ENCODE measurements around the gene PIM1.
A peak's percentile ranks its signal among the peaks of the same experiment; 100 is the strongest.

PIM1 gene

GRCh38 chr6:37138856-37139229 is 31.1 kb upstream of the PIM1 start:
- no peak for DNase-seq

DNA sequence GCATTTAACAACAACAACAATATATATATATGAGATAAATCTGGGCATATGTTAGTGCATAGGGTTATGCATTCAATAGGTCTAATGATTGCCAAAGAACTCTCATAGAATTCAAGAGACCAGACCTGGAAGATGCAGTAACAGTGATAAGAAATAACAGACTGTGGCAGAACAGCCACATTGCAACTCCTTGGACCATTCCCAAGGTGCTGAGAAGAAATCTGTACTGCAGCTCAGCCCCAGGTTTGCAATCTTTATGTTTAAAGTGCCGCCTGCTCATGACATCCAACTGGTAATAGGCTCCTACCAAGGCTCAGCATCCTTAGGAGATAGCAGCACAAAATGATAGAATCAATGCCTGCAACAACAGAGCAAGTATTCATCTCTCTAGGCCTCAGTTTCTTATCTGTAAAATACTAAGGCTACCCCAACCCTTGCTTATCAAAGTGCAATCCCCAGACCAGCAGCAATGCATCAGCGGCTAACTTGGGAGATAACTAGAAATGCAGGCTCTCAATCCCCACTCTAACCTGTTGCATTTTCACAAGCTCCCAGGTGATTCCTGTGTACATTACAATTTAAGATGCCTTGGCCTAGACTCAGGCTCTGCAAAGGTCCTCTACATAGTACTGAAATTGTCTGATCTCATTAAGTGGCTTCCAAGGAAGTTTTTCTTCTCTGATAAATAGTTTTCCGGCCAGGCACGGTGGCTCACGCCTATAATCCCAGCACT is 30.6 kb upstream of the PIM1 start:
- no peak for DNase-seq

DNA sequence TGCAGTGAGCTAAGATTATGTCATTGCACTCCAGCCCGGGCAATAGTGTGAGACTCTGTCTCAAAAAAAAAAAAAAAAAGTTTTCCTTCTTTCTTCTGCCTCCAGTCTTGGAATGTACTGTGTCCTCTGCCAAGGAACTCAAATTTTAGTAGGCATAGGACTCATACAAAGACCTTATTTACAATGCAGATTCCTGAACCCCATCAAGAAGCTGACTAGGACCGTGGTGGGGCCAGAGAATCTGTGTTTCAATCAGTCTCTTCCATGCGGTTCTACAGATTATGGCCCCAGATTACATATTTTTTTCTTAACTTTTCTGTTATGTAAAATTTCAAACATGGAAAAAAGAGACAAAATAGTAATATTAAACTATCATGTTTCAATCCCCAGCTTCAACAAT is 29.8 kb upstream of the PIM1 start:
- DNase-seq: no peak

DNA sequence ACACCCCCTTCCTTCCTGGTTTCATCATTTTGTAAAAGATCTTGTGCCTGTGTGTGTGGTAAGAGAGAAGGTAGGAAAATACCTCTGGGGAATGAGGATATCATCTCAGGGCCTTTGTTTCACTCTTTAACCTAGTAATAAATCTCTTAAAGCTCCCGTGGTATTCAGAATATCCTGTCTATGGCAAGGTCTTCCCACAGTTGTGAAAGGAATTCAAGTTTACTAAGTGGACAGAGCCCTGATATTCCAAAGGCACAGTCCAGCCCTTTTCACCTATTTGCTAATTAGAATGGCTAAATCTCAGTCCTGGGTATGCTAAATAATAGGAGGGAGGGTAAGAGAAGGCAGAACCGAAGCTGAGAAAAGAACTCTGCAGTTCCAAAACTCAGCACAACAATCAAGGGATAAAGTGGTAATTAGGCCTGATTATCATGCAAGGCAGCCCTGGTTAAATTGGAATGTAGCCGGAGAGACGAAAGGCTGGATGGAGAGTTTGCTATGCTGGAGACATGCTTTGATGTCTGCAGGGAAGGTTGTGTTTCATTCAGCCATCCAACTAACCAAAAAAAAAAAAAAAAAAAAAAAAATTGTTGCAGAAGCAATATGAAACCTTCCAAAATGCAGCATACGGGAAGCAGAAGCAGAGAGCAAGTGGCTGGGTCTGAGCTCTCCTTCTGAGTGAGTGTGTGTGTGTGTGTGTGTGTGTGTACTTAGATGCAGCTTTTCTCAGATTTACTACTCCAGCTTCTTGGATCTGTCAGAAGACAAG is 28.5 kb upstream of the PIM1 start:
- DNase-seq: peak; percentile 64

- no peak for DNase-seq
Observed at GRCh38 chr6:37142050-37142614, 27.8 kb upstream of the PIM1 start.

DNA sequence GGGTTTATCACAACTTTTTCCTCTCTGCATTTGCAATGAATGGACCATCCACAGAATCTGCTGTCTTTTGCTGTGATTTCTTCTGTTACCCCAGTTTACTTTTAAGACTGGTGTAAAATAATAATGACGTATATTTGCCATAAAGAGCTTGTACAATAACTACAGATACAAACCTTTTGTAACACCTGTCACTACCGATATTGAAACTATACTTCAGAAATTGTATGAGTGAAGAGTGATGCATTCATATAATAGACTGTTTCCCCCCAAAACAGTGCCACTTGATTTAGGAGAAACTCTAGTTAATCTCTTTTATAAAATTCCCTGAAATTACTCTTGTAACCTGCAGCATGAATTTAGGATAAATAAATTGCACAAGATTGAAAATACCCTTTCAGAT is 26.4 kb upstream of the PIM1 start:
- DNase-seq: no peak

GRCh38 chr6:37145443-37145842 is 24.5 kb upstream of the PIM1 start:
- DNase-seq: no peak

DNA sequence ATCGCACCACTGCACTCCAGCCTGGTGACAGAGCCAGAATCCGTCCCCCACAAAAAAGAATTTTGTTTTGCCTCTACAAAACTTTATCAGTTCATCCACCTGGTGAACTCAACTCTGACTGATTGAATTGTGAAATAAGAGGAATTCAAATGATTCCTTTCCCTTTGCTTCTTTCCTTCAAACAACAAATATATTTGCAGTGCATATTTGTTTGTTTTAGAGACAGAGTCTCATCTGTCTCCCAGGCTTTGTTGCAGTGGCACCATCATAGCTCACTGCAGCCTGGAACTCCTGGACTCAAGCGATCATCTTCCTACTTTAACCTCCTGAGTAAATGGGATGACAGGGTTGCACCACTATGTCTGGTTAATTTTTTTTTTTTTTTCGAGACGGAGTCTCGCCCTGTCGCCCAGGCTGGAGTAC is 23.2 kb upstream of the PIM1 start:
- no peak for DNase-seq

- no peak for DNase-seq
Observed at GRCh38 chr6:37149745-37150144, 20.2 kb upstream of the PIM1 start.

- no peak for DNase-seq
Observed at GRCh38 chr6:37150314-37150713, 19.6 kb upstream of the PIM1 start.

DNA sequence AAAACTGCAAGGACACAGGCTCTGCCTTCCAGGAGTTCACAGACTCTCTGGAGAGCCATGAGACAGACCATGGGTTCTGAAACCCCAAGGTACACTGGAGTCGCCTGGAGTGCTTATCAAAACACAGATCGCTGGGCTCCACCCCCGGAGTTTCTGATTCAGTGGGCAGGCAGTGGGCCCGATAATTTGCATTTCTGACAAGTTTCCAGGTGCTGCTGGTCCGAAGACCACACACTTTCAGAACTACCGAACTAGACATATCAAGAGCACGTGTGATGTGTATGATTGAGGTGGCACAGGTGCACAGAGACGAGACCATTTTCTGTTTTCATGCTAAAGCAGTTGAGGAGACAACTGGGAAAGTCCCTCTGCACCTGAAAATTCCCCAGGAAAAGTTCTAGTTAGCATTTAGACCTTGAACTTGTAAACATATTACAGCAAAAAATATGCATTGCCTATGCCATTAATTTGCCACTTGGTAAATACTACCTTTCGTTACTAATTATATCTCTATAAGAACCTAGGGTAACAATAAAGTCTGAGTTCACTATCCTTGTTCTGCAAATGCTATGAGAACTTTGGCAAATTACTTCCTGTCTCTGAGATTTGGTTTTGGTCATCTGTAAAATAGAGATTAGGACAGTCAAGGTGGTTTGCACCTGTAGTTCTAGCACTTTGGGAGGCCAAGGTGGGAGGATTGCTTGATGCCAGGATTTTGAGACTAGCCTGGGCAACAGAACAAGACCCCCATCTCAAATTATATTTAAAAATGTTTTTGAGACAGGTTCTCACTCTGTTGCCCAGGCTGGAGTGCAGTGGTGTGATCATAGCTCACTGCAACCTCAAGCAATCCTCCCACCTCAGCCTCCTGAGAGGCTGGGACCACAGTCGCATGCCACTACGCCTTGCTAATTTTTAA is 14.3 kb upstream of the PIM1 start:
- DNase-seq: no peak

GRCh38 chr6:37158508-37158907 is 11.4 kb upstream of the PIM1 start:
- no peak for DNase-seq

DNA sequence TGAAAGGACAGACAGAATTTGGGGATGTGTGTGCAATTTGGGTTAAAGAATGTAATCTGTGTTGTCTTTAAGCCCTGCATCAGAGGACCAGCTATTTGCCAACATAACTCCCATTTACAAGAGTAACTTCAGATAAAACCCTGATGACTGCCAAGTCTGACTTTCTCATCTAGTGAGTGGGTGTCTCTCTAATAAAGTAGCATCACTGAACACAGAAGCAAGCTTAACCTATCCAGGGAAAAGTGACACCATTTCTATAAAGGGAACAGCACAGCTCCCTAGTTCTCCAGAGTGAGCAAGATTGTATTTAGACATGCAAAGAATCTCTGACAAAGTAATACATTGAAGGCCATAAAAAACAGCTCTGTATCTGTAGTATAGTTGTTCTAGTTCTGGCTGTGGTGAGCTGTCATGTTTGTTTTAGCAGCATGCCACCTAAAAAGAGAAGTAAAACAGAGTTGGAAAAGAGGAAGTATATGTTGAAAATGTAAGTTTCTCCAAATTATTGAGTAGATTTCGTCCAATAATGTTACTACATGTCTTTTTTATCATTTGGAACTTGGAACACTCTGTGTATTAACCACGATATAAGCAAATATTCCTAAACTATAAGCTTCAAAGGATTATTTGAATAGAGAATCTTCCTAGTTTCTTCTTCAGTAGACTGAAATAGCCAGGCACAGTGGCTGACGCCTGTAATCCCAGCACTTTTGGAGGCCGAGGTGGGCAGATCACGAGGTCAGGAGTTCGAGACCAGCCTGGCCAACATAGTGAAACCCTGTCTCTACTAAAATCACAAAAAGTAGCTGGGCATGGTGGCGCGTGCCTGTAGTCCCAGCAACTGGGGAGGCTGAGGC is 8.8 kb upstream of the PIM1 start:
- DNase-seq: no peak

DNA sequence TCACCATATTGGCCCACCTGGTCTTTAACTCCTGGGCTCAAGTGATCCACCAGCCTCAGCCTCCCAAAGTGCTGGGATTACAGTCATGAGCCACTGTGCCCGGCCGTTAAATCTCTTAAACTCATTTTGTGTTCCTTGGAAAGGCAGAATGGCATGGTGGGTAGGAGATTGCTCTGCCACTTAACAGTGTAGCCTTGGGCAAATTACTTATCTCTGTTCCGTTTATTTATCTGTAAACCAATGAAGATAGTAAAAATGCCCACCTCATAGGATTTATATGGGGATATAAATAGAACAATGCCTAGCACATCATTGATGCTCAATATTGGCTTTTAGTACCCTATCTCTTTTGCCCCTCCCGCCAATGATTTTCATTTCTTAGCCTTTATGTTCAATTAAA is 7.2 kb upstream of the PIM1 start:
- DNase-seq: no peak

DNA sequence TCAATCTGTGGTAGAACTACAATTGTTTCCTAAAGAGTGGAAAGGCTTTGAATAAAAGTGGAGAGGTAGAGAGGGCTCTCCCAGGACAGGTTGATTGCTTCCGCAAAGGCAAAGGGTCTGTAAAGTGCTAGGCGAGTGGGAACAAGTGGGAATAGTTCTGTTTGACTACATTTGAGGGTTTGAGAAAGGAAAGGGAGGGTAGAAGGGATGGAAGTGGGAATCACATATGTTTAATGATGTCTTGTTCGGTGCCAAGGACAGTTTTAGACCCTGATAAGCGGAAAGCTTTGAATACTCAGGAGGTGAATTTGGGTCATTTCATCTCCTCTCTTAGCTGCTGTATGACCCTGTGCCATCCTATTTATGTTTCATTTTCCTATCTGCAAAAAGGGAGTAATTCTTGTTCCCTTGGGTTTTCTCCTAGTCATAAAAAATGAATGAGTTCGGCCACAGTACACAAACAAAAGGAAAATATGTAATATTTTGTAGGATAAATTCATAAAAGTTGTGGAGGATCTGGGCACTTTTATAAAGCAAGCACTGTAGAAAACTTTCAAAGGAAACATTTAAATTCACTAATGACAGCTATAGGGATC is 1.7 kb upstream of the PIM1 start:
- DNase-seq: peak; percentile 44

DNA sequence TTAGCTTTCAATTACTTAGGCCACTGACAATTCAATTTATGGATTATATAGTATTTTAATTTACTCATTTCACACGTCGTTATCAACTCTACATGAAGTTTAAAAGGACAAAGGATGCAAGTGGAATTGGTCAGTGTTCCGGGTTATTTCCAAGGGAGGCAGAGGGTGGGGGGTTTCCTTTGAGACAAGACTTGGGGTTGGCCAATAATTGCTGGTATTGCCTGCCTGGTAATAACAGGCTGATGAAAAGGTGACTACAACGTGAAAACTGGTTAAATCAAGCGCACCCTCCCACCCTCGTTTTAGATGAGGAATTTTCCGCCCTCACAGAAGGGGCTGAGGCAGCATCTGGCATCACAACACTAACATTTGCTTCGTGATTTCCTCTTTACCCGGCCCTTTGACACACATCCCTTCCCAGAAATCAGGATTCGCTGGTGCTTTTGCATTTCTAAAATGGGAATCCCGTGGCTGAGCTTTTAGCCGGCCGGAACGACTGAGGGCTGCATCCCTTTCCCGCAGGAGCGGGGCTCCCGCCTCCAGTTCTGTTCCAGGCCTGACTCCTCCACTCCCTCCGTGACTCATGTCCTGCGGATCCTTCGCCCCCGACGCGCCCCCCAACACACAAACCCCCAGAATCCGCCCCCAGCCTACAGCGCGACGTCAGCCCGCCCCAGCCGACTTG is 999 bp upstream of the PIM1 start:
- no peak for DNase-seq

DNA sequence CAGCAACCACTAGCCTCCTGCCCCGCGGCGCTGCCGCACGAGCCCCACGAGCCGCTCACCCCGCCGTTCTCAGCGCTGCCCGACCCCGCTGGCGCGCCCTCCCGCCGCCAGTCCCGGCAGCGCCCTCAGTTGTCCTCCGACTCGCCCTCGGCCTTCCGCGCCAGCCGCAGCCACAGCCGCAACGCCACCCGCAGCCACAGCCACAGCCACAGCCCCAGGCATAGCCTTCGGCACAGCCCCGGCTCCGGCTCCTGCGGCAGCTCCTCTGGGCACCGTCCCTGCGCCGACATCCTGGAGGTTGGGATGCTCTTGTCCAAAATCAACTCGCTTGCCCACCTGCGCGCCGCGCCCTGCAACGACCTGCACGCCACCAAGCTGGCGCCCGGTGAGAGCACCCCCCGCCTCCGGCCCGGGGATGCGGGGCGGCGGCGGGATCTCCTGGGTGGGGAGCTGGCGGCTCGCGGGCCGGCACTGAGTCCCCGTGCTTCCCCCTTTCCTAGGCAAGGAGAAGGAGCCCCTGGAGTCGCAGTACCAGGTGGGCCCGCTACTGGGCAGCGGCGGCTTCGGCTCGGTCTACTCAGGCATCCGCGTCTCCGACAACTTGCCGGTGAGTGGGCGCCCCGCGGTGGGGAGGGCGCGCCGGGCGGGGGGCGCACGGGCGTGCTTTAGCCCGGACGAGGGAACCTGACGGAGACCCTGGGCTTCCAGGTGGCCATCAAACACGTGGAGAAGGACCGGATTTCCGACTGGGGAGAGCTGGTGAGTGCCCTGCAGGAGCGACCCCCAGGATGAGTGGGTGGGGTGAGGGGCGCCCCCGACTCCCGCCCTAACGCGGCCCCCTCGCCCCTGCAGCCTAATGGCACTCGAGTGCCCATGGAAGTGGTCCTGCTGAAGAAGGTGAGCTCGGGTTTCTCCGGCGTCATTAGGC is 585 bp downstream of the PIM1 start:
- DNase-seq: peak; percentile 87

- DNase-seq: peak; percentile 69
Observed at GRCh38 chr6:37171201-37171969, 1.4 kb downstream of the PIM1 start.

Measured in retina (tissue), 1 donor.